Mesenchymal stem cell (in vitro differentiated cells and primary cell): Measurements from ENCODE around the gene DEPDC1.

ENCODE experiments used
- DNase-seq: peaks from one replicate; pipeline ENCODE4 v3.0.0-alpha.2; 2013
- H2AFZ ChIP-seq: one replicate; pipeline ENCODE4 v1.6.1; 2013; ENCODE audit warnings: low read depth, mild to moderate bottlenecking, control low read depth, inconsistent platforms, low read length, moderate library complexity
- H2AK5ac ChIP-seq: 2 replicates; pipeline ENCODE4 v1.6.1; 2013; ENCODE audit warnings: low read length, moderate library complexity, mild to moderate bottlenecking, inconsistent platforms; ENCODE audit not compliant: severe bottlenecking
- H2BK120ac ChIP-seq: one replicate; pipeline ENCODE4 v1.6.1; 2013; ENCODE audit warnings: low read depth, mild to moderate bottlenecking, inconsistent platforms, low read length, moderate library complexity
- H2BK12ac ChIP-seq, 2 experiments: one replicate each; pipeline ENCODE4 v1.6.1; 2013; ENCODE audit warnings: inconsistent platforms in 2 of 2, low read length in 2 of 2, mild to moderate bottlenecking in 2 of 2, moderate library complexity in 2 of 2, control low read depth in 1 of 2
- H2BK15ac ChIP-seq: one replicate; pipeline ENCODE4 v1.6.1; 2013; ENCODE audit warnings: mild to moderate bottlenecking, low read depth, inconsistent platforms; ENCODE audit not compliant: poor library complexity, severe bottlenecking
- H2BK5ac ChIP-seq: 2 replicates; pipeline ENCODE4 v1.6.1; 2013; ENCODE audit warnings: low read depth, mild to moderate bottlenecking, low read length, control low read depth, inconsistent platforms; ENCODE audit not compliant: poor library complexity, severe bottlenecking
- H3K14ac ChIP-seq, 2 experiments: one replicate each; pipeline ENCODE4 v1.6.1; 2013; ENCODE audit warnings: inconsistent platforms in 2 of 2, low read length in 2 of 2, control low read depth in 1 of 2, mild to moderate bottlenecking in 1 of 2, moderate library complexity in 1 of 2
- H3K18ac ChIP-seq, 2 experiments: one replicate each; pipeline ENCODE4 v1.6.1; 2013; ENCODE audit warnings: inconsistent platforms in 2 of 2, low read length in 2 of 2, control low read depth in 1 of 2, low read depth in 1 of 2, mild to moderate bottlenecking in 1 of 2
- H3K23ac ChIP-seq, 2 experiments: one replicate each; pipeline ENCODE4 v1.6.1; 2013; ENCODE audit warnings: inconsistent platforms in 2 of 2, low read length in 2 of 2, mild to moderate bottlenecking in 2 of 2, moderate library complexity in 2 of 2, control low read depth in 1 of 2
- H3K27ac ChIP-seq: 2 replicates; pipeline ENCODE4 v1.5.1; 2013; ENCODE audit warnings: mild to moderate bottlenecking, moderate library complexity, low read length, control low read depth, inconsistent platforms; ENCODE audit not compliant: poor library complexity, severe bottlenecking
- H3K27me3 ChIP-seq, 2 experiments: 2 replicates each; pipeline versions ENCODE4 v1.6.1 to v1.7.0; 2013; ENCODE audit warnings: low read length in 2 of 2, mild to moderate bottlenecking in 2 of 2, moderate library complexity in 2 of 2, control low read depth in 1 of 2, inconsistent platforms in 1 of 2; ENCODE audit not compliant: control insufficient read depth in 1 of 2, insufficient read depth in 1 of 2
- H3K36me3 ChIP-seq, 2 experiments: 2 replicates each; pipeline versions ENCODE4 v1.6.1 to v1.7.0; 2013; ENCODE audit warnings: low read length in 2 of 2, control low read depth in 1 of 2, inconsistent platforms in 1 of 2, low read depth in 1 of 2, mild to moderate bottlenecking in 1 of 2; ENCODE audit not compliant: insufficient read depth in 2 of 2, control insufficient read depth in 1 of 2
- H3K4ac ChIP-seq, 2 experiments: one replicate each; pipeline ENCODE4 v1.6.1; 2013; ENCODE audit warnings: inconsistent platforms in 2 of 2, low read length in 2 of 2, mild to moderate bottlenecking in 2 of 2, moderate library complexity in 2 of 2, control low read depth in 1 of 2, low read depth in 1 of 2
- H3K4me1 ChIP-seq: 2 replicates; pipeline ENCODE4 v1.6.1; 2013; ENCODE audit warnings: low read depth, low read length, control low read depth; ENCODE audit not compliant: control insufficient read depth, insufficient read depth
- H3K4me2 ChIP-seq: 2 replicates; pipeline ENCODE4 v1.6.1; 2013; ENCODE audit warnings: low read length, mild to moderate bottlenecking, inconsistent platforms; ENCODE audit not compliant: poor library complexity, severe bottlenecking
- H3K4me3 ChIP-seq, 2 experiments: 2 replicates each; pipeline versions ENCODE4 v1.5.1 to v1.7.0; 2013; ENCODE audit warnings: low read length in 2 of 2, mild to moderate bottlenecking in 2 of 2, control low read depth in 1 of 2, low read depth in 1 of 2; ENCODE audit not compliant: insufficient read depth in 1 of 2
- H3K79me1 ChIP-seq: replicated peaks from 2 replicates; pipeline ENCODE4 v1.6.1; 2013; ENCODE audit warnings: mild to moderate bottlenecking, control low read depth, low read length, inconsistent platforms; ENCODE audit not compliant: poor library complexity, severe bottlenecking
- H3K9ac ChIP-seq: 2 replicates; pipeline ENCODE4 v1.7.0; 2013; ENCODE audit warnings: mild to moderate bottlenecking, low read length, moderate library complexity
- H3K9me3 ChIP-seq: 2 replicates; pipeline ENCODE4 v1.7.0; 2013; ENCODE audit warnings: mild to moderate bottlenecking, low read length; ENCODE audit not compliant: control insufficient read depth
- H4K8ac ChIP-seq: one replicate; pipeline ENCODE4 v1.6.1; 2013; ENCODE audit warnings: inconsistent platforms, mild to moderate bottlenecking, low read length, moderate library complexity
- H4K91ac ChIP-seq: one replicate; pipeline ENCODE4 v1.6.1; 2013; ENCODE audit warnings: mild to moderate bottlenecking, low read length, inconsistent platforms
- WGBS: methylation state at CpG from one replicate; pipeline ENCODE4 v1.1.7; 2013; ENCODE audit warnings: mixed read lengths; 5-methylcytosine and 5-hydroxymethylcytosine counted together

DEPDC1 gene

GRCh38 chr1:68442006-68442405 lies 54.9 kb downstream of the DEPDC1 start:
- no peak overlapping the region for H2BK15ac ChIP-seq
- H2BK12ac ChIP-seq, result no peak overlapping the region
- H3K36me3 ChIP-seq, result no peaks in the 10 kb centered on the region
- H3K4ac ChIP-seq, result no peak overlapping the region
- no peaks in the 10 kb centered on the region for H3K79me1 ChIP-seq
- H3K4me1 ChIP-seq, result no peaks in the 10 kb centered on the region
- no peak for DNase-seq
- WGBS, result 91% methylated on average over 4 of the region's 4 CpGs
- no peak overlapping the region for H3K14ac ChIP-seq
- no peak overlapping the region for H2BK5ac ChIP-seq
- peaks cover 0 to 7% of the 10 kb centered on the region in 2 experiments for H3K27me3 ChIP-seq
- H3K18ac ChIP-seq, result no peak overlapping the region
- no peak overlapping the region for H3K4me2 ChIP-seq
- H4K91ac ChIP-seq, result no peak overlapping the region
- no peak overlapping the region for H3K9ac ChIP-seq
- H4K8ac ChIP-seq, result no peak overlapping the region
- no peak overlapping the region for H3K27ac ChIP-seq
- no peak overlapping the region for H3K4me3 ChIP-seq
- H2BK120ac ChIP-seq, result no peak overlapping the region
- no peak overlapping the region for H3K23ac ChIP-seq
- no peaks in the 10 kb centered on the region for H3K9me3 ChIP-seq
- H2AK5ac ChIP-seq, result no peak overlapping the region
- H2AFZ ChIP-seq, result no peak overlapping the region

GRCh38 chr1:68438310-68438709 lies 58.6 kb downstream of the DEPDC1 start:
- 77% methylated on average over 3 of the region's 3 CpGs for WGBS
- H3K27me3 ChIP-seq, result peaks cover 0 to 7% of the 10 kb centered on the region in 2 experiments
- H4K91ac ChIP-seq, result no peak overlapping the region
- H3K9me3 ChIP-seq, result no peaks in the 10 kb centered on the region
- H3K4me3 ChIP-seq, result no peak overlapping the region
- H4K8ac ChIP-seq, result no peak overlapping the region
- no peak overlapping the region for H3K14ac ChIP-seq
- no peak overlapping the region for H2BK120ac ChIP-seq
- no peak overlapping the region for H2BK15ac ChIP-seq
- no peak overlapping the region for H3K23ac ChIP-seq
- H3K4ac ChIP-seq, result no peak overlapping the region
- no peak for DNase-seq
- H2AFZ ChIP-seq, result no peak overlapping the region
- no peaks in the 10 kb centered on the region for H3K36me3 ChIP-seq
- H3K79me1 ChIP-seq, result no peaks in the 10 kb centered on the region
- no peak overlapping the region for H3K18ac ChIP-seq
- H2BK12ac ChIP-seq, result no peak overlapping the region
- H2BK5ac ChIP-seq, result no peak overlapping the region
- no peak overlapping the region for H2AK5ac ChIP-seq
- no peak overlapping the region for H3K9ac ChIP-seq
- no peak overlapping the region for H3K4me2 ChIP-seq
- no peaks in the 10 kb centered on the region for H3K4me1 ChIP-seq
- no peak overlapping the region for H3K27ac ChIP-seq

- H3K4me2 ChIP-seq, result no peak overlapping the region
- no peaks in the 10 kb centered on the region for H3K9me3 ChIP-seq
- WGBS, result 95% methylated on average over 2 of the region's 2 CpGs
Measured at GRCh38 chr1:68433395-68433794, 63.5 kb downstream of the DEPDC1 start.

GRCh38 chr1:68431076-68431475 lies 65.8 kb downstream of the DEPDC1 start:
- no peak overlapping the region for H3K27ac ChIP-seq
- 96% methylated on average over 3 of the region's 3 CpGs for WGBS
- H3K9me3 ChIP-seq, result no peaks in the 10 kb centered on the region
- H2AK5ac ChIP-seq, result no peak overlapping the region
- no peaks in the 10 kb centered on the region for H3K79me1 ChIP-seq
- no peak overlapping the region for H2BK12ac ChIP-seq
- no peak overlapping the region for H2BK120ac ChIP-seq
- H3K4me2 ChIP-seq, result no peak overlapping the region
- H3K18ac ChIP-seq, result no peak overlapping the region
- no peak overlapping the region for H3K23ac ChIP-seq
- no peak overlapping the region for H3K4ac ChIP-seq
- no peaks in the 10 kb centered on the region for H3K4me1 ChIP-seq
- H3K9ac ChIP-seq, result no peak overlapping the region
- H4K8ac ChIP-seq, result no peak overlapping the region
- H2AFZ ChIP-seq, result no peak overlapping the region
- H4K91ac ChIP-seq, result no peak overlapping the region
- H3K27me3 ChIP-seq, result no peaks in the 10 kb centered on the region
- H2BK5ac ChIP-seq, result no peak overlapping the region
- H2BK15ac ChIP-seq, result no peak overlapping the region
- H3K4me3 ChIP-seq, result no peak overlapping the region
- DNase-seq, result no peak
- no peak overlapping the region for H3K14ac ChIP-seq
- H3K36me3 ChIP-seq, result no peaks in the 10 kb centered on the region

More at GRCh38 chr1:68433395-68433794, 63.5 kb downstream of the DEPDC1 start:
- H3K27ac ChIP-seq, result no peak overlapping the region
- no peak overlapping the region for H3K9ac ChIP-seq
- no peak overlapping the region for H2BK12ac ChIP-seq
- no peak overlapping the region for H3K14ac ChIP-seq
- no peak for DNase-seq
- no peak overlapping the region for H3K18ac ChIP-seq
- H2AK5ac ChIP-seq, result no peak overlapping the region
- H2AFZ ChIP-seq, result no peak overlapping the region
- H2BK120ac ChIP-seq, result no peak overlapping the region
- no peak overlapping the region for H4K91ac ChIP-seq
- no peak overlapping the region for H2BK5ac ChIP-seq
- no peaks in the 10 kb centered on the region for H3K79me1 ChIP-seq
- H4K8ac ChIP-seq, result no peak overlapping the region
- H3K4me1 ChIP-seq, result no peaks in the 10 kb centered on the region
- H3K27me3 ChIP-seq, result peaks cover 0 to 2% of the 10 kb centered on the region in 2 experiments
- no peak overlapping the region for H3K4me3 ChIP-seq
- H3K36me3 ChIP-seq, result no peaks in the 10 kb centered on the region
- no peak overlapping the region for H3K4ac ChIP-seq
- no peak overlapping the region for H3K23ac ChIP-seq
- H2BK15ac ChIP-seq, result no peak overlapping the region
